ENCODE data around the gene SLC17A5. TPM values are rescaled to one million over a fixed set of nuclear protein-coding genes. Genes with fewer than 3 reads are reported as not detected.

SLC17A5 gene
- total and polyA plus RNA-seq, 2 donors (not counting 1 experiment from before 2014, with no cell fraction given): 2.1 to 8.0 TPM

GRCh38 chr6:73690056-73690455 lies 36.3 kb upstream of the SLC17A5 start:
- DNase-seq: no peak
- peaks cover 0 to 19% (median 8%) of the 10 kb centered on the region in 4 experiments for H3K27me3 ChIP-seq (replicated peaks in 1 of 4; ENCODE audit: control extremely low read depth in 1 of 4, control insufficient read depth in 3 of 4, insufficient read depth in 4 of 4, low read length in 3 of 4)
- Mint-ChIP-seq H3K27ac (no peak overlapping the region), H3K4me1 (peaks cover 2% of the 10 kb centered on the region), H3K4me3 (no peak overlapping the region), H3K27me3 (peaks cover 43% of the 10 kb centered on the region), H3K9me3 (ENCODE audit: insufficient read depth) (no peaks in the 10 kb centered on the region)
- no peak overlapping the region for H3K9ac ChIP-seq (ENCODE audit: low read length)
- intact Hi-C loops (cut with micrococcal nuclease): no loop called here
- H4K20me1 ChIP-seq (ENCODE audit: control insufficient read depth, insufficient read depth, low read length, poor library complexity, severe bottlenecking): no peaks in the 10 kb centered on the region
- CTCF ChIA-PET: interaction anchor here (1.7 kb wide), 1 partner anchor 12 kb away, joined by 7 read pairs; no protein-coding TSS in a partner anchor
- no peaks in the 10 kb centered on the region for H3K79me2 ChIP-seq (ENCODE audit: control insufficient read depth, insufficient read depth, low read length)
- H3K4me3 ChIP-seq (ENCODE audit: control extremely low read depth in 1 of 5, extremely low read depth in 1 of 5, insufficient read depth in 1 of 5, low read depth in 2 of 5, low read length in 4 of 5): no peak overlapping the region
- ATAC-seq (ENCODE audit: low read depth): no peak
- H3K9me3 ChIP-seq (ENCODE audit: control extremely low read depth in 1 of 3, control insufficient read depth in 2 of 3, insufficient read depth in 1 of 3, low read length in 2 of 3): no peaks in the 10 kb centered on the region
- no peak overlapping the region for H3K4me2 ChIP-seq (replicated peaks; ENCODE audit: low read depth, low read length, poor library complexity, severe bottlenecking)
- no peak overlapping the region for H2AFZ ChIP-seq (ENCODE audit: insufficient read depth, low read depth, low read length, poor library complexity, severe bottlenecking)
- POLR2A ChIA-PET: no interaction called here
- H3K36me3 ChIP-seq (replicated peaks in 1 of 2; ENCODE audit: control extremely low read depth in 1 of 2, control insufficient read depth in 1 of 2, extremely low read depth in 1 of 2, insufficient read depth in 2 of 2, low read length in 1 of 2): no peaks in the 10 kb centered on the region
- no CpG with 5 or more reads among the region's 5 CpGs for WGBS (ENCODE audit: insufficient coverage)
- no peak overlapping the region for H3K27ac ChIP-seq (ENCODE audit: low read length in 2 of 2)
- TF ChIP-seq EZH2 (IDR thresholded peaks at IDR 0.05; ENCODE audit: borderline replicate concordance, insufficient read depth, low read depth, low read length, poor library complexity, severe bottlenecking) (no peak), CTCF (IDR thresholded peaks at IDR 0.05) (no peak)
- H3K4me1 ChIP-seq (ENCODE audit: control insufficient read depth in 2 of 2, insufficient read depth in 2 of 2, low read length in 2 of 2): no peaks in the 10 kb centered on the region

- 100% methylated on average over 1 of the region's 1 CpG for WGBS (ENCODE audit: insufficient coverage)
- POLR2A ChIA-PET: no interaction called here
- ATAC-seq (ENCODE audit: low read depth): no peak
These were observed 34.6 kb upstream of the SLC17A5 start for GRCh38 chr6:73688351-73688750.

More at GRCh38 chr6:73688351-73688750, 34.6 kb upstream of the SLC17A5 start:
- no peak for DNase-seq
- H3K9ac ChIP-seq (ENCODE audit: low read length): no peak overlapping the region
- H3K27ac ChIP-seq (ENCODE audit: low read length in 2 of 2): no peak overlapping the region
- H3K36me3 ChIP-seq (replicated peaks in 1 of 2; ENCODE audit: control extremely low read depth in 1 of 2, control insufficient read depth in 1 of 2, extremely low read depth in 1 of 2, insufficient read depth in 2 of 2, low read length in 1 of 2): no peaks in the 10 kb centered on the region
- H3K4me3 ChIP-seq (ENCODE audit: control extremely low read depth in 1 of 5, extremely low read depth in 1 of 5, insufficient read depth in 1 of 5, low read depth in 2 of 5, low read length in 4 of 5): no peak overlapping the region
- no peak overlapping the region for H3K4me2 ChIP-seq (replicated peaks; ENCODE audit: low read depth, low read length, poor library complexity, severe bottlenecking)
- no peaks in the 10 kb centered on the region for H3K9me3 Mint-ChIP-seq (ENCODE audit: insufficient read depth)
- H3K4me1 ChIP-seq (ENCODE audit: control insufficient read depth in 2 of 2, insufficient read depth in 2 of 2, low read length in 2 of 2): no peaks in the 10 kb centered on the region
- H3K27me3 ChIP-seq (replicated peaks in 1 of 4; ENCODE audit: control extremely low read depth in 1 of 4, control insufficient read depth in 3 of 4, insufficient read depth in 4 of 4, low read length in 3 of 4): peaks cover 0 to 12% (median 7%) of the 10 kb centered on the region in 4 experiments
- H3K79me2 ChIP-seq (ENCODE audit: control insufficient read depth, insufficient read depth, low read length): no peaks in the 10 kb centered on the region
- CTCF ChIA-PET: interaction anchor here (0.7 to 4.0 kb wide), 4 partner anchors 13 to 1522 kb away, joined by 3 to 24 read pairs (median 4); no protein-coding TSS in a partner anchor
- peaks cover 0 to 4% (median 2%) of the 10 kb centered on the region in 3 donors for H3K9me3 ChIP-seq (ENCODE audit: control extremely low read depth in 1 of 3, control insufficient read depth in 2 of 3, insufficient read depth in 1 of 3, low read length in 2 of 3)
- peaks cover 33% of the 10 kb centered on the region for H3K27me3 Mint-ChIP-seq
- no peak overlapping the region for H3K4me3 Mint-ChIP-seq
- H2AFZ ChIP-seq (ENCODE audit: insufficient read depth, low read depth, low read length, poor library complexity, severe bottlenecking): no peak overlapping the region
- TF ChIP-seq EZH2 (IDR thresholded peaks at IDR 0.05; ENCODE audit: borderline replicate concordance, insufficient read depth, low read depth, low read length, poor library complexity, severe bottlenecking) (no peak), CTCF (IDR thresholded peaks at IDR 0.05) (no peak)
- intact Hi-C loops (cut with micrococcal nuclease): no loop called here
- no peak overlapping the region for H3K27ac Mint-ChIP-seq
- no peaks in the 10 kb centered on the region for H4K20me1 ChIP-seq (ENCODE audit: control insufficient read depth, insufficient read depth, low read length, poor library complexity, severe bottlenecking)
- no peaks in the 10 kb centered on the region for H3K4me1 Mint-ChIP-seq
